Activated CD4-positive, CD25-positive, alpha-beta regulatory T cell treated with anti-CD3 and anti-CD28 coated beads, Interleukin-2, amount 50 U/mL, for 72 hours (primary cell): Measurements from ENCODE around the gene NRTN.
A peak's percentile ranks its signal among the peaks of the same experiment; 100 is the strongest.

ENCODE experiments used
- DNase-seq: peaks from one replicate; pipeline ENCODE4 v3.0.0; 2021

The NRTN gene

DNA sequence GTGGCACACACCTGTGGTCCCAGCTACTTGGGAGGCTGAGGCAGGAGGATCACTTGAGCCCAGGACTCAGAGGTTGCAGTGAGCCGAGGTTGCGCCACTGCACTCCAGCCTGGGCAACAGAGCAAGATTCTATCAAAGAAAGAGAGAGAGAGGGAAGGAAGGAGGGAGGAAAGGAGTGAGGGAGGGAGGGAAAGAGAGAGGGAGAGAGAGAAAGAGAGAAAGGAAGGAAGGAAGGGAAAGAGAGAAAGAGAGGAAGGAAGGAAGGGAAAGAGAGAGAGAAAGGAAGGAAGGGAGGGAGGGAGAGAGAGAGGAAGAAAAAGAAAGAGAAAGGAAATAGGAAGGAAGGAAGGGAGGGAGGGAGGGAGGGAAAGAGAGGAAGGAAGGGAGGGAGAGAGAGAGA, 12.4 kb downstream of the NRTN start:
- no peak for DNase-seq

DNA sequence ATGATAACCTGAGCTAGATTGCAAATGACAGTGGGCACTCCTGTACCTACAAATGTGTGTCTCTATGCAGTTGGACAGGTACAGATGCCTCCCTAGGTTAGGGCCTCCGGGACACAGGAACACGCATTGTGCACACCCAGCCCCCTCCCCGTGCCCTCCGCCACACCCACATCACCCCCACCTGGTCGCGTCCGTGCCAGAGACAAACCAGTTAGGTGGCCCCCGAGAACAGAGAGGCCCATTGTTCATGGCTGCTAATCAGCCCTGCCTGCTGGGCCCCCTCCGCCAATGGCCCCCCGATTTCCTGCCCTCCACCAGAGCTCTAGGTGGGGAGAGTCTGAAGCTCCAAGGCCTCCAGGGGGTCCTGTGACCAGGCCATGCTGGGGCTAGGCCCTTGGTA, 13.7 kb downstream of the NRTN start:
- no peak for DNase-seq

DNA sequence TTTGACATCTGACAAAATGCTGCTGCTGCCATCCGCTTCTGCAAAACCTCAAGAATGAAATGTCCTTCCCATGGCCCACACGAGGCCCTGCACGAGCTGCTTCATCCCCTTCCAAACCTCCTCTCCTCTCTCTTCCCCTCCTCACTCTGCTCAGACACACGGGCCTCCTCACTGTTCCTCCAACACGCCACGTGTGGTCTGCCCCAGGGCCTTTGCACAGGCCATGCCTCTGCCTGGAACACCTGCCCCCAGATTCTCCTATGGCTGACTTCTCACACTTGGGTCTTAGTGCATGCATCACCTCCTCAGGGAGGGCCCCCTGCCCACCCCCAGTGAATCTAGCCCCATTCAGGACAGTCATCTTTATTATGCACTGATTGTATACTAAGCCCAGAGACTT, 15.9 kb downstream of the NRTN start:
- no peak for DNase-seq

DNA sequence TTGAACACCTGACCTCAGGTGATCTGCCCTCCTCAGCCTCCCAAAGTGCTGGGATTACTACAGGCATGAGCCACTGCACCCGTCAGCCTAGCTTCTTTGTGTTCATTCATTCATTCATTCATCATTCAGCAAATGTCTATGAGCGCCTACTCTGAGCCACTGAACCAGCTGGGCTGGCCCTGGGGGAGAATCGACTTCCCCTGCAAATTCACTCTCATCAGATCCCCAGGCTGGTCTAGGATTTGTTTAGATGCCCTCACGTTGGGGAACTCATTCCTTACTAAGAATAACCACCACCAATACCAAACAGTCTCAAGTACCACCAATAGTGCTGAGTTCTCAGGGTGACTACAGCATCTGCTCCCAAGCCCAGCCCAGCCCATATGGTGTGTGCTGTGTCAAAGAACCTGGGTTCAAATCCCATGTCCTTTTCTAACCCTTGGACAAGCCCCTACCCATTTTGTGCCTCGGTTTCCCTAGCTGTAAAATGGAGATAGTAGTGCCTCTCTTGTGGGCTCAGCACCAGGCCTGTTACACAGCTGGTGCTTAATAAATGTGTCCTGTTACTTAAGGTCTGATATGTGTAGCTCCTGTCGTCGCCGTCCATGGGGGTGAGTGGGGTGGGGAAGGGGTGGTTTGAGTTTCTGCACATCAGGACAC, 16.8 kb downstream of the NRTN start:
- no peak for DNase-seq

DNA sequence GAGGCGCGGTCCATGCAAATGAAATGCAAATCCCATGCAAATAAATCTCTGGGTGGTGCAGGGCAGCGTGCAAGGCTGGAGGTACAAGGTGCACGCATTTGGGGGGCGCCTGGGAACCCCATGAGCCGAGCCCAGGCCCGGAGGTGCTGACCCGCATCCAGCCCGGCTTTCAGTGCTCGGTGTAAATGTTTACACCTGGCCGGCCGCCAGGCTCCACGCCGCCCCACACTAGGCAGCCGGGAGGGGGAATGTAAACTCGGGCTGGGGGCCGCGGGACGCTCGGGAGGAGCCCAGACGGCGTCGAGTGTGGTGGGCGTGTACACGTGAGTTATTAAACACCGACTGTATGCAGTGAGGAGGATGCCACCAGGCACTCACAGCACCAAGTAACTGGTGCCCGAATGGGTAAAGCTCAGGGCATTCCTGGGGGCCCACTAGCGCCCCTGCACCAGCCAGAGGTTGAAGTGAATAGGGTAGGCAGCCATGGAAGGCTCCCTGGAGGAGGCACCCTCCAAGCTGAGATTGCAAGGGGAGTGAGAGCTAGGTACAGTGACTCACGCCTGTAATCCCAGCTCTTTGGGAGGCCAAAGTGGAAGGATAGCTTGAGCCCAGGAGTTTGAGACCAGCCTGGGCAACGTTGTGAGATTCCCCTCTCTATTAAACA, 17.4 kb downstream of the NRTN start:
- no peak for DNase-seq

DNA sequence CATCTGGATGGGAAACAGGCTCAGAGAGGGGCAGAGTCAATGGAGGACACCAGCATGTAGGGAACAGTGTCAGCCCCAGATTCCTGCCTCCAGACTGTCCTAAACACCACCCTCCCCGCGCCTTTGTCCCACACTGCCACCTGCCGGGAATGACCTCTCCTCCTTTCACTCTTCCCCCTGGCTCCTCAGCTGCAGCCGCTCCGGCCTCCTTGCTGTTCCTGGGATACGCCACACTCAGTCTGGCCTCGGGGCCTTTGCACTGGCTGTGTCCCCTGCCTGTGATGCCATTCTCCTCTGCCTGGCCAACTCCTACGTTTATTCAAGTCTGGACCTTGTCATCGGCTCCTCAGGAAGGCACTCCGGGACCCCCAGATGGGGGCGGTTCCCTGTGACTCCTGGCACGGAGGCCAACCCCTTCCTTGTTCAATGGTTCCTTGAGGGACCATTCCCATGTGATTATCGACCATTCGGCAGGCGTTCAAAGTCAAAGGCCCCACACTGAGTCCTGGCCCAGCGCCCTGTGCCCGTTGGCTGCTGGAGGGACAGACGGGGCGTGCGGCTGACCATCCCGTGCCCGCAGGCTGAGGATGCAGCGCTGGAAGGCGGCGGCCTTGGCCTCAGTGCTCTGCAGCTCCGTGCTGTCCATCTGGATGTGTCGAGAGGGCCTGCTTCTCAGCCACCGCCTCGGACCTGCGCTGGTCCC, 18.9 kb downstream of the NRTN start:
- DNase-seq = no peak

DNA sequence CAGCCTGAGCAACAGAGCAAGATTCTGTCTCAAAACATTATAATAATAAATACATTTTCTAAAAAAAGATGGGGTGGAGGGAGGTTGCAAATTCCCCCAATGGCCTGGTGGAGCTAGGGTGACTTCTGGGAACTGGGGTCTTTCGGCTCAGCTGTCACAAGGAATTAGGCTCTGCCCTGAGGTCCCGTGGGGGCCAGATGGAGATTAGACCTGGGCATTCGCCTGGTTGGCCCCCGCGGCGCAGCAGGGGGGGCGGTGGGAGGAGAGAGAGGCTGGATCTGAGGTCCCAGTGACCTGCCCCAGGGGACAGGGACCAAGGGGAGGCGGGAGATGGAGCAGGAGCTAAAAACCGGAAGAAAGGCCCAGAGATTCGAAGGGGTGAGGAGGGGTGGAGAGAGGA, 19.9 kb downstream of the NRTN start:
- DNase-seq = no peak

DNA sequence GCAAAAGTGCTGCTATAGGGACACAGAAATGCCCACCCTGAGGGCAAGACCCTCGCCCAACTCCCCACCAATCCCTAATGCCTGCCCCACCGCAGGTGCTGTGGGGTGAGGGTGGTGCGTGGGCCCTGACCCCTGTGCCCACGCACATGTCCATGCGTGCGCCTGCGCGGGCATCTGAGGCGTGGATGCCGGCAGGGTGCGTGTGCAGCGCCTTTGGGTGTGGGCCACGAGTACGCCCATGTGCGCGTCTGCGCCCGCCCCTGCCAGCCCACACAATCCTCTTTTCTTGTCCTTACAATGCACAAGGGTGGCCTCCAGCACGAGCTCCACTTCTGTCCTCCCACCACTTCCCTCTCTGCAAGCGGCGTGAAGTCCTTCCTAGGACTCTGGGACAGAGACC, 20.3 kb downstream of the NRTN start:
- DNase-seq = no peak

DNA sequence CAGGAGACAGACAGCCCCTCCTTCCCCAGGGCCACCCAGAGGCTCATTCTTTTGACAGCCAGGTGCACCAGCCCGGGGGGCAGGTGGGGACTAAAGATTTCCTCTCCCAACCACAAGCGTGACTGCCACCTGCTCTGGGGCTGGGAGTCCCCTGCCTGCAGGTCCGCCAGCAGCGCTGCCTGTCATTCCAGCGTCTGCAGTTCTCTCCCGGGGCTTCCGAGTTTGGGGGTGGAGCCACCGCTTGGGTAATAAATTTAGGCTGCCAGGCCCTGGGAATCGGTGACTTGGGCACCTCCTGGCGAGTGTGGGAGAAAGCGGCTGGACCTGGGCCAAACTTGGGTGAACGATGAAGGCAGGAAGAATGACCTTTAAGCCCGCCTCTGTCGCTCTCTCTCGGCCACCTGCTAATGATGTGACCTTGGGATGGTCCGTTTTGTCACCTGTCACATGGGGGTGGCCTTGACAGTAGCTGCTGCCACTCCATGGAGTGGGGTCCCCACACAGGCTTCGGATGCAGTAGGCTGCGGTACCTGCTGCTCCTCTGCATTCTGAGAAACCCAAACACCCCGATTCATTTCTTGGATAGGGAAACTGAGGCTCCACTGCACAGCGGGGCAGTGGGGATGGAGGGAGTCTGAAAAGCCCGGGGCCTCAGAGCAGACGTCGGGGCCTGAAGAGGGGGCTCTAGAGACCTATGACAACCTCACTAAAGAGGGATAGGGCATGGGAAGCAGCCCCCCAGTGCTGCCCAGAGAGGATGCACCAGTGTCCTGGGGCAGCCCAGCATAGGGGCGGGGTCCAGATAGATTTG, 21.9 kb downstream of the NRTN start:
- no peak for DNase-seq

DNA sequence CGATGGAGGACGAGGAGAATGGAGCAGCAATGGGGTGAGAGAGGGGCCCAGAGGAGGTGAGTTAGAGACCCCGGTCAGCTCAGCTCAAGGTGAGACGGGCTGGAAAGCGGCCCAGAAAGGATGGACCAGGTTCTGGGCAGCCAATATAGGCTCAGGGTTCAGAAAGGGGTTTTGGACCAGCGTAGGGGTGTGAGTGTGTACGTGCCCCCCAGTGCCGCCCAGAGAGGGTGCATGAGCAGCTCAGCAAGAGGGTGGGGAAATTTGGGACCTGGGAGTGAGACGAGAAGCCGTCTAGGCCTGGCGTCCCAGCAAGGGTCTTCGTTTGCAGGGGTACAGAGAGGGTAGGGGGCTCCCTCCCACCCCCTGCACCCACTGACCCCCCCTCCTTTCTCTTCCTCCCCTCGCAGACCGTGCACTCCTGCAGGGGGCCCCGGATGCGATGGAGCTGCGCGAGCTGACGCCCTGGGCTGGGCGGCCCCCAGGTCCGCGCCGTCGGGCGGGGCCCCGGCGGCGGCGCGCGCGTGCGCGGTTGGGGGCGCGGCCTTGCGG, 22.5 kb downstream of the NRTN start:
- no peak for DNase-seq

DNA sequence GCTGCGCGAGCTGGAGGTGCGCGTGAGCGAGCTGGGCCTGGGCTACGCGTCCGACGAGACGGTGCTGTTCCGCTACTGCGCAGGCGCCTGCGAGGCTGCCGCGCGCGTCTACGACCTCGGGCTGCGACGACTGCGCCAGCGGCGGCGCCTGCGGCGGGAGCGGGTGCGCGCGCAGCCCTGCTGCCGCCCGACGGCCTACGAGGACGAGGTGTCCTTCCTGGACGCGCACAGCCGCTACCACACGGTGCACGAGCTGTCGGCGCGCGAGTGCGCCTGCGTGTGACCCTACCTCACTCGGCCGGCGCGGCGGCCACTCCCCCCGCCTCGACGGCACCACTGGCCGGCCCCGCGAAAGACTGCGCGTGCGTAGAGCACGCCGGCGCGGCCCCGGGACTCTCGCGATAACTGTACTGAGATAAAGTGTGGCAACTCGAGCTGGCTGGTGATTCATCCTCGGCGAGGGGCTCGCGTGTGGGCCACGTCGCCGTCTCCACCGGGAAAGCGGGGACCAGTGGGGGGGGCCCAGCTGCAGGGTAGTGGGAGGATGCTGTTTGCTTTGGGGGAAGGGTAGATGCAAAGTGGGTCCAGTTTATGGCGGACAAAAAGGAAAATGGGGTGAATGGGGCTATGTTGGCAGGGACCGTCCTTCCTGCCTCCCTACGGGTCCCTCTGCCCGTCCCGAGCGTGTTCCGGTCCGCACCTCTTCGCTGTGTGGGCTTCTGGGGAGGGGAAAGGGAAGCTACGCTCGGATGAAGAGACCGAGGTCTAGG, 23.2 kb downstream of the NRTN start:
- DNase-seq = peak; percentile 97

DNA sequence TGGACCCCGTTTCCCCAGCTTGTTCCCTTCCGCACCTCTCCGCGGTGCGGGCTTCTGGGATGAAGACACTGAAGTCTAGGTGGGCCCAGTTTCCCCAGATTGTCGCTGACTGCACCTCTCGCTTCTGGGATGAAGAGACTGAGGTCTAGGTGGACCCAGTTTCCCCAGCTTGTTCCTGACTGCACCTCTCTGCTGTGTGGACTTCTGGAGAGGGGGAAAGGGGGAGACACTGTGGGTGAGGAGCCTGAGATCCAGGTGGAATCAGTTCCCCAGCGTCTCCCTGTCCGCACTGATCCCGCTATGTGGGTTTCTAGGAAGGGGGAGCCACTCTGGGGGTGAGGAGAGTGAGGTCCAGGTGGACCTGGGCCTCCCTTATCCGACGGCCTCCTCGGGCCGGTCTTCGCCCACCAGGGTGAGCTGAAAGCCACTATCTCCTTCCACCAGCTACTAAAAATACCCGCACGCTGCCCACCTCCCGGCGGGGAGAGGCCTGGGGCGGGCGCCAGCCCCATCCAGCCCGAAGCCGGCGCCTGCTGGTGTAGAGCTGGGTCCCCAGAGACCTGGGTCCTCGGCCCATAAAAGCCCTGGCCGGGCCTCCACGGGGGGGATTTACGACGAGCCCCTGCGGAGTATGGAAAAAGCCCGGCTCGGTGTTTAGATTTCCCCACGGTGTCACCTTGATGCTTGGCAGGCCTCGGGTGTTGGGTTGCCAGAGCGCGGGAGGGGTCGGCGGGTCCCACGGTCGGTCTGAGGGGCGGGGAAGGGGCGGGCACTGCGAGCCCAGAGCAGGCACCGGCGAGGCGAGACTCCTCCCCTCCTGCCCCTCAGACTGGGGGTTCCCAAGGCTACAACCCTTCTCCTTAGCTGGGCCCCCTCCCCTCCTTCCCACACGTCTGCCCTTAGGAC, 24.0 kb downstream of the NRTN start:
- DNase-seq = peak; percentile 36

DNA sequence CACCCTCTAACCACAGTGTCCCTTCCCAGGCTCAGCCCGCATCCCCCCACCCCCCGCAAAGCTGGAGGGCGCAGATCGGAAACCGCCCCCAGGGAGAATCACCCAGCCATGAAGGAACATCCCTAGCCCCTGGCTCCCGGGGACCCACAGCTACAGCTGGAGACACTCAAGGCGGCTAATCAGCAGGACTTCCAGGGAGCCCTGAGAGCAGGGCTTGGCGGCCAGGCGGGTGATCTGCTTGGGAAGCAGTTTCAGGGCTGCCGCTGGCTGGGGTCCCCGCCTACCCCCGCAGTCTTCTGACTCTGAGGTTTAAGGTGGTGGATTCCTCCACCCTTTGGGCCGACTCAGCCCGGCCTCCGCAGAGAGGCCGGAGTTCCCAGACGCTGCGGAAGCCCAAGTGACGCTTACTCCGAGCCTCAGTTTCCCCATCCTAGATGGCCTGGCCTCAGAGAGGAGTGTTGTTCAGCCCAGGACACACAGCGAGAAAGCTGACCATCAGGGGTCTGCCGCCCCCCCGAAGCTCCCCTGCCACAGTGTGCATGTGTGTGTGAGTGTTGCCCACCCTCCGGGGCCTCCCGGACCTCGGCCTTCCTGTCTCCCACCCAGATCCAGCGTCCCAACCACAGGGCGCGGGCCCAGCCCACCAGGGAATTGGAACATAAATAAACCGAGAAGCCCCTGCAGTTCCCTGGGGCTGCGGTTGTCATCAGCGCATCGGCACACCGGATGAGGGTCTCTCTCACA, 24.9 kb downstream of the NRTN start:
- no peak for DNase-seq

DNA sequence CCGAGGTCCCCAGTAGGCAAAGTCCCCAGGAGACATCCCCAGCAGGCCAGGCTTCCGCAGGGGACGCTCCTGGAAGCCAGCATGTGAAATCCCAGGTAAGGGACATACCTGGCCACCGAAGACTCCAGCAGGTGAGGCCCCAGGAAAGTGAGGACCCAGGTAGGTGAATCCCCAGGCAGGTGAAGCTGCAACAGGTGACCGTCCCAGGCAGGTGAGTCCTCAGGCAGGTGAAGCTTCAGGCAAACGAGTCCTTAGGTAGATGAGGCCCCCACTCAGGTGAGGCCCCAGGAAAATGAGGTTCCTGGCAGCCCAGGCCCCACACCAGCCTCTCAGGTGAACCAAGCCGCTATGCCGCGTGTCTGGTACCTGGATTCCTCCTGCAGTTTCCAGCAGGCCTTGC, 26.3 kb downstream of the NRTN start:
- DNase-seq = no peak

DNA sequence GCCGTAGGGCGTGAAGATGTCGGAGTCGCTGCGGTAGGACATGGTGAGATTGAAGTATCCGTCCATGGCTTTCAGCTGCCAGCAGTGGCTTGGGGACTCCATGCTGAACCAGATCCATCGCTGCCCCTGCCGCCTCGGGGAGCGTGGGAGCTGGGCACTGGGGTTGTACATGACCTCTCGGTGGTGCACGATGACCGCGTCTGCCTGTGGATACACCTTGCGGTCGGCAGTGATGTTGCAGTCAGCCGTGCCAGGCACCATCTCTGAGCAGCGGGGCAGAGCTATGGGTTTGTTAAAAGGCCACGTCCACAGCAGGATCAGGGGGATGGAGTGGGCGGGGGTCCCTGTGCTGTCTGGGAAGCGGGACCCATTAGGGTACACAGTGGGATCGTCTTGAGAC, 27.2 kb downstream of the NRTN start:
- no peak for DNase-seq

DNA sequence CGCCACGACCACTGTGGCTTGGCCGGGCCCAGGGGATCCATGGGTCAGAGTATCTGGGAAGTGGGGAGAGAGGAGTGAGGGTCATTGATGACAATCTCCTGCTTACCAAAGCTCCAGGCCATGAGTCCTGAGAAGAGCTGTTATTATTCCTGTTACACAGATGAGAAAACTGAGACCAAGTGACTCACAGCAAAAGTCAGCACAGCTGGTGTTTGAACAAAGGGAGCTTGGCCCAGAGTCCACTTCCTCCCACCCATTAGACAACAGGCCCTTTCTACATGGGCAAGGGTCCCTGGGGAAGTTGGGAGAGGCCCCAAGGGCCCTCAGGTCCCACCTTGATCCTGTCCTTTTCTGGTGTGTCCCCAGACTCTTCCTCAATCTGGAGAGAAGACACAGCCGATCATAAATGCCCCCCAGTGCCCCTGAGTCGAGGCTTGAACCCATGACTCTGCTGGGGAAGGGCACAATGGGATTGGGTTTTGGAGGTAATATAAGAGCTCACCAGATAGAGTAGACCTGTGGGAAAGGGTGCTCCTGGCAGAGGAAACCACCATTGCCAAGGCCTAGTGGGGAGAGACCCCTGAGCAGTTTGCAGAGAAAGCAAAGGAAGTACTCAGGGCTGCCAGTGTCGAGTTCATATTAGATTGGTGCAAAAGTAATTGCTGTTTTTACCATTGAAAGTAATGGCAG, 27.8 kb downstream of the NRTN start:
- no peak for DNase-seq

DNA sequence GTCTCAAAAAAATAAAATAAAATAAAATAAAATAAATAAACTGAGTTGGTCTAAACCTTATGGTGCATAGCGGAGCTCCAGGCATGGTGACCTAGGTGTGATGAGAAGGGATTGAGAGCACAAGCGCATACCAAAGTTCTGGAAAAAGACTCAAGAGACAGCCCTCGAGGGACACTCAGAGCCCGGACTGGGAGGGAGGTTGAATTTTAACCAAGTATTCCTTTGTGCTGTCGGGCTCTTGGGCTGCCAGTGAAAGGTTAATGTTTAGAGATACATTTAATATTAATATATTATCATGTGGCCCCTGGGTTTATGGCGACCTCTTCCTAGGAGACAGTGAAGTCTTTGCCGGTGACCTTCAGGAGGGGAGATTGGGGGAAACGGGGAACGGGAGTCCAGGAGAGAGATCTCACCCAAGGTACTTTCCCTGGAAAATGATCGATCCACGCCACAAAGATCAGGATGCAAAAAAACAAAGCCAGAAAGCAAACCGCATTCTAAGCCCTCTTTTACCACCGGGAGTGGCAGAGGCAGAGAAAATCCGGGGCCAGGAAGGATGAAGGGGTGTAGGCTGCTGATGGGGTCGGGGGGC, 33.0 kb downstream of the NRTN start:
- DNase-seq = no peak

DNA sequence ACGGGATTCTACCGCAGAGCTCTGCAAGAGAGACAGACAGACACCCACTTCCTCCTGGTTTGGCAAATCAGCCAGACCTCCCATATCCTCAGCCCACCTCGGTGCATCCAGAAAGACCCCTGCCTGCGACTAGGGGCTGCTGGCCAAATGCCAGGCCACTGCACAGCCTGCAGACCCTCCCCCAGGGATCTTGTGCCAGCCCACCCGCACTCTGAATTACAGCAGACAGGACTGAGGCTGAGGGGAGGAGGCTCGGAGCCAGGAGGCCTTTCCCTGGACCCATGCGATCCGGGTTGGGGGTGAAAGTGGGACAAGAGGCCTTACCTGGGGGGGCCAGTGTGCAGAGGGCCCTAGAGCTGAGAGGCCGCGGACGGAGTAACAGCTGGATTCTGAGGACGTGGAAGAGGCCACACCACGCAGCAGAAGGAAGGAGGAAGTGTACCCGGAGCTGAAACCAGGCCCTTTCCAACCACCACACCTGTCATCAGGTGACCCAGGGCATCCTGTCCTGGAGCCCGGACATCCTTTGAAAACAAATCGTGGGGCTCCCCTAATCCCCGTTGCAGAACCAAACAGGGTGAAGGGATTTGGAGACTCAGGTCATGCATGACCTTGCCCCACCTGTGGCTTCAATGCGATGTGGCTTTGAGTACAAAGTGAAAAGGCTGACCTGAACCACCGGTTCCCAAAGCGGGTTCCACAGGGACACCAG, 33.6 kb downstream of the NRTN start:
- no peak for DNase-seq
